IgD-negative memory B cell (primary cell): ENCODE measurements around the gene RND2. TPM values are rescaled to one million over a fixed set of nuclear protein-coding genes. Genes with fewer than 3 reads are reported as not detected.
"Not testable (repeated sequence)": the region's sequence is repeated elsewhere in the genome, so short reads cannot be mapped to it uniquely, and the experiment has no call there.

ENCODE experiments used
- H3K27ac Mint-ChIP-seq, 3 donors: one replicate each; pipeline ENCODE4 v1.8.0; 2020 to 2022; ENCODE audit warnings: mild to moderate bottlenecking in 3 of 3, mixed read lengths in 3 of 3, moderate library complexity in 1 of 3
- H3K27me3 Mint-ChIP-seq: one replicate; pipeline ENCODE4 v1.8.0; 2021; ENCODE audit warnings: mixed read lengths
- H3K36me3 Mint-ChIP-seq: one replicate; pipeline ENCODE4 v1.8.0; 2020; ENCODE audit warnings: mild to moderate bottlenecking, mixed read lengths
- H3K4me1 Mint-ChIP-seq, 3 donors: one replicate each; pipeline ENCODE4 v1.8.0; 2020 to 2022; ENCODE audit warnings: mixed read lengths in 3 of 3, mild to moderate bottlenecking in 1 of 3
- H3K4me3 Mint-ChIP-seq, 4 donors: one replicate each; pipeline ENCODE4 v1.8.0; 2020 to 2022; ENCODE audit warnings: mild to moderate bottlenecking in 4 of 4, mixed read lengths in 4 of 4, moderate library complexity in 3 of 4
- H3K9me3 Mint-ChIP-seq, 3 donors: one replicate each; pipeline ENCODE4 v1.8.0; 2020 to 2021; ENCODE audit warnings: mixed read lengths in 3 of 3, mild to moderate bottlenecking in 1 of 3
- polyA plus RNA-seq: library from polyadenylated mRNA; unstranded; fragments of 300-500 nt; fragmentation: Illumina TruSeq; gene quantifications from one replicate; pipeline ENCODE4 v1.2.3, GENCODE V29; 2021

The RND2 gene
- polyA plus RNA-seq, 1 donor from 2014 or later = 0.05 TPM

DNA sequence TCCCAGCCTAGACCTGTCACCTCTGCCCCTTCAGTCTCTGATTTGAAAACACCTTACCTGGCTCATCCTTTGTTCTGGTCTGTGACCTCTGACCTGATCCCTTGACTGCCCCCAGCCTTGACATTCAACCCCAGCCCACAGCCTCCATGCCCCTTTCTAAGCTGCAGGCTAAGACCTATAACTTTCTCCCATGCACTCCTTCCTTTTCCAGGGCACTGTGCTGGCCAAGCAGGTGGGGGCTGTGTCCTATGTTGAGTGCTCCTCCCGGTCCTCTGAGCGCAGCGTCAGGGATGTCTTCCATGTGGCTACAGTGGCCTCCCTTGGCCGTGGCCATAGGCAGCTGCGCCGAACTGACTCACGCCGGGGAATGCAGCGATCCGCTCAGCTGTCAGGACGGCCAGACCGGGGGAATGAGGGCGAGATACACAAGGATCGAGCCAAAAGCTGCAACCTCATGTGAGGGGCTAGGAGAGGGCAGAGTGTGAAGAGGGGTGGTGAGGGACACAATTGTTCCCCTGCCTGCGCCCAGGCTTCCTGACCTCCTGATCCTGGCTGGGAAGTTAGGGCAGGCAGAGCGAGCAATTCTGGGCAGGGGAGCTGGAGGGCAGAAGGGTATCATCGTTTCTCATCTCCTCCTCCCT is 3.3 kb downstream of the RND2 start:
- peak overlapping the region in 2 of 4 donors; percentile 6 to 39 for H3K4me3 Mint-ChIP-seq

GRCh38 chr17:43030137-43030767 is 5.2 kb downstream of the RND2 start:
- Mint-ChIP-seq H3K27ac (no peak overlapping the region), H3K27me3 (no peaks in the 10 kb centered on the region), H3K36me3 (no peaks in the 10 kb centered on the region), H3K9me3 (no peaks in the 10 kb centered on the region), H3K4me3 (no peak overlapping the region), H3K4me1 (peaks cover 0 to 7% (median 5%) of the 10 kb centered on the region in 3 donors)

More for the DNA sequence above, 3.3 kb downstream of the RND2 start:
- H3K4me1 Mint-ChIP-seq = peaks cover 6 to 15% (median 7%) of the 10 kb centered on the region in 3 donors
- no peaks in the 10 kb centered on the region for H3K27me3 Mint-ChIP-seq
- no peaks in the 10 kb centered on the region for H3K9me3 Mint-ChIP-seq
- no peaks in the 10 kb centered on the region for H3K36me3 Mint-ChIP-seq
- H3K27ac Mint-ChIP-seq = no peak overlapping the region

DNA sequence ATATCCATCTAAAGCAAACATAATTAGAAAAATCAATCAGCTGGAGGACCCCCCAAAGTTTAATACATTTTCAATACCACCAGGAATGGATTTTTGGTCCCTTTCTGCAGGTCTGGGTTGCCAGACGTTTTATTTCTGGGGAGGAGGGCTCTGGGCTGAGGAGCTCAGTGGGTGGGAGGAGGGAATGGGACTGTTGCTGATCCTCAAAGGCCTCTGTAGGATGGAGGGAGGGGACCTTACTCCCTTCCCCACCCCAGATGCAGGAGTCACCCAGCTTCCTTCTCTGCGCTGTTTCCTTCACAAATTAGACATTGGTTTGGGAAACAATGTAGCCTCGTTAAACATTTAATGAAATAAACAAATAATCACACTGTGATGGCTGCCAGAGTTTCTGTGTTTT is 6.6 kb downstream of the RND2 start:
- Mint-ChIP-seq H3K9me3 (no peaks in the 10 kb centered on the region), H3K27ac (no peak overlapping the region), H3K36me3 (no peaks in the 10 kb centered on the region), H3K4me1 (peaks cover 0 to 4% (median 4%) of the 10 kb centered on the region in 3 donors), H3K4me3 (no peak overlapping the region), H3K27me3 (no peaks in the 10 kb centered on the region)

DNA sequence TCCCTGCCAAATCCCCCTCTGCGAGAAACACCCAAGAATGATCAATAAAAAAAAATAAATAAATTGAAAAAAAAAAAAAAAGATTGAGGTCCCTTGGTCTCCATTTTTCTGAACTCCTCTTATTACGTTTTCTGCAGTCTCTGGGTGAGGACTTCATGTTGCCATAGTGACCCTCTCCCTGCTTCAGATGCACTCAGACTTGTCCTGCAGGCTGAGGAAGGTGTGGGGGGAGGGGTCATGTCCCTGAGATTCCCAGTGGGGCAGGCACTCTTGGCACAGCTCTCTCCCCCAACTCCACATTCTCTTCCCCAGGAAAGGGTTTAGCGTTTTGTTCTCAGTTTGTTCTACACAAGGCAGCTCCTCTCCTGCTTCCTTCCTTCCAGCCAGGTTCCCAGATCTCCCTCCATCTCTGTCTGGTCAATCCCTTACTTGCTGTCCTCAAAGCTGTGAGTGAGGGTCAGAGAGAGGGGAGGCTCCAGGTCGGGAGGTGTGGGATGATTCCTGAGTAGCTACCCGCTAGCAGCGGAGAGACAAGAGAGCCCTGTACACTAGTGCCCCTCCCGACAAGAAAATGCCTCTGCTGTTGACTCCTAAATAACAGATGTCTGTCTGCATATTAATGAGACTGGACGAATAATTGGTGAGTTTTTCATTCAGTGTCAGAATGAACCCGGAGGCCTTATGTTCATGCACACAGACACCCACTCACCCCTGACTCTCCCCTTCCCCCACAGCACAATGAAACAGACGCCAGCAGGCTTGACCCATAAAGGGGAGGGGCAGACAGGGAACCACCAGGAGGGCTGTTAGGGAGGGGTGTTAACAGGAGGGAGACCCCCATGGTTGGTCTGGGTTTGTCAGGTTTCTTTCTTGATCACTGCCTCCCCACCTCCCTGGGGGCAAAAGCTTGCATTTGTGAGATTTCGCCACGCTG is 9.2 kb downstream of the RND2 start:
- Mint-ChIP-seq H3K36me3 (no peaks in the 10 kb centered on the region), H3K27ac (peak overlapping the region in 1 of 3 donors; percentile 7), H3K27me3 (no peaks in the 10 kb centered on the region), H3K4me1 (peaks cover 0 to 3% (median 0%) of the 10 kb centered on the region in 3 donors), H3K9me3 (no peaks in the 10 kb centered on the region), H3K4me3 (no peak overlapping the region)

- H3K27ac Mint-ChIP-seq = peak overlapping the region in 1 of 3 donors; percentile 8
- no peaks in the 10 kb centered on the region for H3K36me3 Mint-ChIP-seq
- H3K27me3 Mint-ChIP-seq = no peaks in the 10 kb centered on the region
- H3K4me1 Mint-ChIP-seq = peaks cover 0 to 2% (median 0%) of the 10 kb centered on the region in 3 donors
- H3K4me3 Mint-ChIP-seq = no peak overlapping the region
- no peaks in the 10 kb centered on the region for H3K9me3 Mint-ChIP-seq
These were observed 9.9 kb downstream of the RND2 start for GRCh38 chr17:43034894-43035293.

DNA sequence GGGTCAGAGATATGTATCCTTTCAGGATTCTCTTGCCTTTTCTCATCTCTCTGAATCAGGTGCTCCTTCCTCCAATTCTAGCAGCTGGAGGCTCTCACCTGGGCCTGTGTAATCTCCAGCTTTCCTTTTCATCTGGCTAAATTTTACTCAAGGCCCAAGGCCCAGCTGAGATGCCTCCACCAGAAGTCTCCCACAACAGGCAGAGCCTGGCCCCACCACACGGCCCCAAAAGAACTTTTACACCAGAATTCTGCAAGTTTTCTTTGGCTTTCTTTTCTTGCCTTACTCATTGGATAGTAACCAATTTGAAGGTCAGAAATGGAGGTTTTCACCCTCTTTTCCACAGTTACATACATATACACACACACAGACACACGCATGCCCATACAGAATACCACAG is 14.6 kb downstream of the RND2 start:
- H3K9me3 Mint-ChIP-seq = no peaks in the 10 kb centered on the region
- peaks cover 2% of the 10 kb centered on the region for H3K36me3 Mint-ChIP-seq
- H3K4me3 Mint-ChIP-seq = no peak overlapping the region
- H3K27me3 Mint-ChIP-seq = no peaks in the 10 kb centered on the region
- peaks cover 0 to 5% (median 0%) of the 10 kb centered on the region in 3 donors for H3K4me1 Mint-ChIP-seq
- no peak overlapping the region for H3K27ac Mint-ChIP-seq

DNA sequence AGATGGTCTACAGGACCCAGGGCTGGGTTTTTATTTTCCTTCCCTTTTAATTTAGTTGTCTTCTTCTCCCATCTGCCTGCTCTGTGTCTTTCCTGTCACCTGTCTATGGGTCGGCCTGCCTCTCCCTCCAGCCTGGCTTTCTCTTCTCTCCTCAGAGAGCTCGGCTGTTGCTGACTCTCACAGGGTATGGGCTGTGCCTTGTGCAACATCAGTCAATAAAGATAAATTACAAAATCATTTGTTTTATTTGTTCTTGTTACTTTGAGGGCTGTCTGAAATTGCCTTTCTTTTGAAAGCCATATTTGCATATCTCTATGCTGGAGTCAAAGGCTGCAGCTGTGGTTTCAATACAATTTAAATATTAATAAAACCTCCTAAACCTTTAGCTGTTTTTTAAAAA is 15.6 kb downstream of the RND2 start:
- peaks cover 0 to 3% (median 0%) of the 10 kb centered on the region in 3 donors for H3K4me1 Mint-ChIP-seq
- peaks cover 4% of the 10 kb centered on the region for H3K36me3 Mint-ChIP-seq
- no peaks in the 10 kb centered on the region for H3K27me3 Mint-ChIP-seq
- H3K9me3 Mint-ChIP-seq = no peaks in the 10 kb centered on the region
- no peak overlapping the region for H3K27ac Mint-ChIP-seq
- H3K4me3 Mint-ChIP-seq = no peak overlapping the region

DNA sequence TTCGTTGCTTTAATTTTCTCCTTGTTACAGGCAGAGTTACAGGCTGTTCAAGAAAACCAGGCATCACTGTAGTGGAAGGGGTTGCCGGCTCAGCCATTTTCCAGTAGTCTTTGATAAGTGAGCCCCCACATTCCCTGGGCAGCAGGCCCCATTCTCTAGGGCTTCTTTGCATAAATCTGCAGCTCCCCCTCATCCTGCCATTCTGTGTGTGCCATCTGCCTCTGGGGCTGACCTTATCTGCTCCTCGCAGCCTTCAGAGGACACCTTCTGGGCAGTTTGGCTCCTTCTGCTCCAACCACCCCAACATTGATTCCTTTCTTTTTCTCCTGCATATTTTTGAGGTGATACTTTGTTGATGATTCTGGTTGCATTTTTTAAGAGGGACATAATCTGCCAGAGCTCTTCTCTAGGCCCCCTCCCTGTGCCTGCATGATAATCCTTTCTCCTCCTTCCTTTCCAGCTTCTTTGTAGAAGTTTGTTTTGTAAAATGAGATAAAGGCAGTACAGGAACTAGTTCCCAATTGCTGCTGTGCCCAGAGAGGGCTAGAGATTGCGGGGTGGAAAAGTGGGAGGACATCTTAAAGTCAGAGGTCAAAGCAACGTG is 17.1 kb downstream of the RND2 start:
- Mint-ChIP-seq H3K4me3 (no peak overlapping the region), H3K36me3 (peaks cover 4% of the 10 kb centered on the region), H3K27ac (no peak overlapping the region), H3K27me3 (no peaks in the 10 kb centered on the region), H3K4me1 (peaks cover 0 to 3% (median 0%) of the 10 kb centered on the region in 3 donors), H3K9me3 (no peaks in the 10 kb centered on the region)

- peaks cover 0 to 3% (median 0%) of the 10 kb centered on the region in 3 donors for H3K4me1 Mint-ChIP-seq
- H3K27ac Mint-ChIP-seq = no peak overlapping the region
- H3K4me3 Mint-ChIP-seq = no peak overlapping the region
- H3K27me3 Mint-ChIP-seq = no peaks in the 10 kb centered on the region
- H3K36me3 Mint-ChIP-seq = peaks cover 4% of the 10 kb centered on the region
- no peaks in the 10 kb centered on the region for H3K9me3 Mint-ChIP-seq
These were observed 18.3 kb downstream of the RND2 start for GRCh38 chr17:43043307-43043706.

- no peak overlapping the region for H3K4me3 Mint-ChIP-seq
- H3K36me3 Mint-ChIP-seq = peaks cover 4% of the 10 kb centered on the region
- no peaks in the 10 kb centered on the region for H3K9me3 Mint-ChIP-seq
- H3K4me1 Mint-ChIP-seq = peaks cover 0 to 3% (median 0%) of the 10 kb centered on the region in 3 donors
- no peaks in the 10 kb centered on the region for H3K27me3 Mint-ChIP-seq
- H3K27ac Mint-ChIP-seq = no peak overlapping the region
These were observed 19.0 kb downstream of the RND2 start for GRCh38 chr17:43044024-43044423.

DNA sequence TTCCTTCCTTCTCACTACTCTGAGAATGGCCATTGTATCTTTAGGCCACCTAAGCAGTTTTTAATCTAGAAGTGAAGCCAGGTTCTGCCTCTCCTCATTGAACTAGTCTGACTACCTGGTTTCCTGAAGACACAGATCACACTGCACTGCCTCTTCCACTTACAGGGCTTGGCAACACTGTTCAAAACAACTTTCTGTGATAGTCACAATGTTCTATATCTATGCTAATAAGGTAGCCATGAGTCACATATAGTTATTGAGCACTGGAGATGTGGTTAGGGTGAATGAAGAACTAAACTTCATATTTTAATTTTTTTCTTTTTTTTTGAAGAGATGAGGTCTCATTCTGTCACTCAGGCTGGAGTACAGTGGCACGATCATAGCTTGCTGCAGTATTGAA is 26.9 kb downstream of the RND2 start:
- Mint-ChIP-seq H3K4me3 (no peak overlapping the region), H3K4me1 (no peaks in the 10 kb centered on the region), H3K27ac (no peak overlapping the region), H3K27me3 (no peaks in the 10 kb centered on the region), H3K9me3 (no peaks in the 10 kb centered on the region), H3K36me3 (peaks cover 6% of the 10 kb centered on the region)

DNA sequence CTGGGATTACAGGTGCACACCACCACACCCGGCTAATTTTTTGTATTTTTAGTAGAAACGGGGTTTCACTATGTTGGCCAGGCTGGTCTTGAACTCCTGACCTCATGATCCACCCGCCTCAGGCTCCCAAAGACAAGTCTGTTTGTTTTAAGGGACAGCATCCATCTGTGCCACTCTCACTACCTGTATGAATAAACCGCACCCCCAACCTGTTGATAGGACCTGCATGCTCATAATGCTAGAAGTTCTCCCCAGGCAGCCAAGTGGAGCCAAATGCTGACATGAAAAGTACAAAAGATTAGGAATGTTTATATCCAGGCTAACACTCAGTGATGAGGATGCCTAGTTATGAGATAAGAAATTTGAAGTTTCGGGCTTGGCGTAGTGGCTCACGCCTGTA is 28.0 kb downstream of the RND2 start:
- not testable (repeated sequence) for H3K36me3 Mint-ChIP-seq, H3K4me1 Mint-ChIP-seq, H3K4me3 Mint-ChIP-seq, H3K9me3 Mint-ChIP-seq, H3K27ac Mint-ChIP-seq, H3K27me3 Mint-ChIP-seq

- H3K27ac Mint-ChIP-seq = no peak overlapping the region
- no peaks in the 10 kb centered on the region for H3K4me1 Mint-ChIP-seq
- H3K36me3 Mint-ChIP-seq = peaks cover 4% of the 10 kb centered on the region
- no peaks in the 10 kb centered on the region for H3K9me3 Mint-ChIP-seq
- no peak overlapping the region for H3K4me3 Mint-ChIP-seq
- no peaks in the 10 kb centered on the region for H3K27me3 Mint-ChIP-seq
These were observed 31.0 kb downstream of the RND2 start for GRCh38 chr17:43056051-43056450.

- no peak overlapping the region for H3K27ac Mint-ChIP-seq
- no peaks in the 10 kb centered on the region for H3K4me1 Mint-ChIP-seq
- no peaks in the 10 kb centered on the region for H3K9me3 Mint-ChIP-seq
- H3K4me3 Mint-ChIP-seq = no peak overlapping the region
- no peaks in the 10 kb centered on the region for H3K27me3 Mint-ChIP-seq
- H3K36me3 Mint-ChIP-seq = no peaks in the 10 kb centered on the region
These were observed 38.1 kb downstream of the RND2 start for GRCh38 chr17:43062984-43063638.
